HG03521 (cell line): ENCODE data around the gene CCDC38.
"Not testable (repeated sequence)": the region's sequence is repeated elsewhere in the genome, so short reads cannot be mapped to it uniquely, and the experiment has no call there.

ENCODE experiments used
- ATAC-seq: cut with Tn5 transposase; IDR thresholded peaks from one replicate; pipeline ENCODE4 v1.9.1; 2021; ENCODE audit warnings: mild to moderate bottlenecking, moderate library complexity; ENCODE audit not compliant: unreplicated experiment

The CCDC38 gene

GRCh38 chr12:95942524-95943329 lies at the start of gene CCDC38:
CCDC38 (minus strand) TSS chr12:95942614; CDS start chr12:95936509, 6,105 bp downstream.
- peak; percentile 97 for ATAC-seq

- no peak for ATAC-seq
Observed at GRCh38 chr12:95990136-95990535, 47.7 kb upstream of the CCDC38 start.

GRCh38 chr12:95989504-95990123 lies 47.2 kb upstream of the CCDC38 start:
- ATAC-seq: no peak

GRCh38 chr12:95988506-95989275 lies 46.3 kb upstream of the CCDC38 start:
- no peak for ATAC-seq

- no peak for ATAC-seq
Observed at GRCh38 chr12:95986635-95987570, 44.5 kb upstream of the CCDC38 start.

- no peak for ATAC-seq
Observed at GRCh38 chr12:95984682-95985081, 42.3 kb upstream of the CCDC38 start.

- no peak for ATAC-seq
Observed at GRCh38 chr12:95982602-95983001, 40.2 kb upstream of the CCDC38 start.

GRCh38 chr12:95980437-95980836 lies 38.0 kb upstream of the CCDC38 start:
- ATAC-seq: no peak

- ATAC-seq: no peak
Observed at GRCh38 chr12:95978774-95979173, 36.4 kb upstream of the CCDC38 start.

- ATAC-seq: no peak
Observed at GRCh38 chr12:95978351-95978750, 35.9 kb upstream of the CCDC38 start.

- ATAC-seq: no peak
Observed at GRCh38 chr12:95977764-95978305, 35.4 kb upstream of the CCDC38 start.

- ATAC-seq: no peak
Observed at GRCh38 chr12:95976416-95976832, 34.0 kb upstream of the CCDC38 start.

GRCh38 chr12:95975491-95975890 lies 33.1 kb upstream of the CCDC38 start:
- ATAC-seq: no peak

GRCh38 chr12:95974358-95974757 lies 31.9 kb upstream of the CCDC38 start:
- ATAC-seq: no peak

GRCh38 chr12:95972832-95973456 lies 30.5 kb upstream of the CCDC38 start:
- ATAC-seq: no peak

- ATAC-seq: no peak
Observed at GRCh38 chr12:95970905-95971304, 28.5 kb upstream of the CCDC38 start.

GRCh38 chr12:95969116-95969515 lies 26.7 kb upstream of the CCDC38 start:
- not testable (repeated sequence) for ATAC-seq

- no peak for ATAC-seq
Observed at GRCh38 chr12:95967301-95967700, 24.9 kb upstream of the CCDC38 start.

GRCh38 chr12:95966287-95966870 lies 24.0 kb upstream of the CCDC38 start:
- ATAC-seq: no peak
